Right renal pelvis (tissue), 4 donors: Measurements from ENCODE around the gene PTK6. TPM values are rescaled to one million over a fixed set of nuclear protein-coding genes. Genes with fewer than 3 reads are reported as not detected.
"Not testable (repeated sequence)": the region's sequence is repeated elsewhere in the genome, so short reads cannot be mapped to it uniquely, and the experiment has no call there.

Experiments
- DNase-seq, 4 donors: peaks; one replicate each; pipeline ENCODE4 v3.0.0-alpha.2; 2013; ENCODE audit warnings: low read depth in 4 of 4, low spot score in 3 of 4, missing footprints in 1 of 4
- polyA plus RNA-seq, 4 donors: library from polyadenylated mRNA; unstranded; fragments of 120-200 nt; gene quantifications; one replicate each; pipeline ENCODE4 v1.2.1, GENCODE V29; 2013; ENCODE audit not compliant: insufficient read length in 4 of 4

Gene PTK6
- polyA plus RNA-seq, 4 donors, result 0.44 to 1.1 (median 0.81) TPM

DNA sequence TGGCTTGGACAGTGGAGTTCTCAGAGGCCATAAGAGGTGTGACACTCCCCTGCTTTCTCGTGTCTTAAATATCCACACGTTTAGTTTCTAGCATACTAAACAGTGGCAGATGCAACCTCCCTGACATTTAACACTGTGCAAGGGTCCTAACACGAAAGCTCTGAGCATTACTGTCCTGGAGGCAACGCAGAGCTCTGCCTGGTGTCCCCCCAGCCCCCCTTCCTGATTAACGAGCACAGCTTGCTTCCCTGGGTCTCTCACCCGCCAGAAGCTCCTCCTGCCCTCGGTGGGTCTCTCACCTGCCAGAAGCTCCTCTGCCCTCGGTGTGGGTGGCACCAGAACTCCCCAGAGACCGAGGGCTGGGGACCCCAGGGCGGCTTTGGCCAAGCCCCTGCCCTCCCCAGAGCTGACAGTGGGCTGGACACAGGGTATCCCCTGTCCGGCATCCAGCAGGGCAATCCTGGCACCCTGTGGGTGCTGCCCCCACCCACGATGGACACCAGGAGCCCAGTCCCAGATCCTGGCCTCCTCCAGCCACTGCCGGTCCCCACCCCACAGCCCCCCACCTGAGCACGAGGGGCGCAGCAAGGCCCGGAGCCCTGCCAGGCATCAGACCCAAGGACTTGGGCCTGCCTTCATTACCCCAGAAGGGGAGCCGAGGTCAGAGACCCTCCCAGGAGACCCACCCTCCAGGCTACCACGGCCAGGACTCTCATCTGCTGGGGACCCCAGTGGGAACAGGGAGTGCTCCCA is 52.3 kb downstream of the PTK6 start:
- no peak for DNase-seq

DNA sequence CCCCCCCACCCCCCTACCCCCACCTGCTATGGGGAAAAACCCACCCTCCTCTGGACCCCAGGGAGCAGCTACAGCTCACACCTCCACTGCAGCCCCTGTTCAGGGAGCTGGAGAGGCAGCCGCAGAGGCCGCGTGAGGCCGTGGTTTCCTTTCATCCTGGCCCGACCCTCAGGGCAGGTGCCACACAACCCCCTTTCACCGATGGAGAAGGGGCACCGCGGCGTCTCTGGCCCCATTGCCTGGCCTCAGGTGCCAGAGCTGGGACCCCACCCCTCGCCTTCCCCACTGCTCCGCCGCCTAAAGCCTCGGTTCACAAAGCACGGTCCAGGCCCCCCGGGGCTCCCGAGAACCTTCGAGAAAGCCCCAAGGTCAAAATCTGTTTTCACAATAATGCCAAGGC is 52.9 kb downstream of the PTK6 start:
- DNase-seq, result no peak

DNA sequence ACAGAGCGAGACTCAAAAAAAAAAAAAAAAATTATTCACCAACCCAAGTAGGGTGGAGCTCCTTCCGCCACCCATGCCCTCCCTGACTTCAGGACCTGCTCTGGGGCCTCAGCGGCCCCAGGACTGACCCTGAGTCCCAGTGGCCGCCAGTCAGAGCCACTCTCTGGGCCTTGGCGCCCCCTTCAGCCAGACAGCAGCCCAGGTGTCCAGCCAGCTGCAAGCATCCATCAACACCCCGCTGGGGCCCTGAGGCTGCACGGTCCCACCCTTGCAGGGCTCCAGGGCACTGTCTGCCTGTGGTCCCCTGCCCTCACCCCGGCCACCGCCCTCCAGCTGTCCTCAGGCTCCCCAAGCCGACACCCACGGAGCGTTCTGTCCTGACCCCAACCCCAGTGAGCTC is 53.3 kb downstream of the PTK6 start:
- no peak for DNase-seq

DNA sequence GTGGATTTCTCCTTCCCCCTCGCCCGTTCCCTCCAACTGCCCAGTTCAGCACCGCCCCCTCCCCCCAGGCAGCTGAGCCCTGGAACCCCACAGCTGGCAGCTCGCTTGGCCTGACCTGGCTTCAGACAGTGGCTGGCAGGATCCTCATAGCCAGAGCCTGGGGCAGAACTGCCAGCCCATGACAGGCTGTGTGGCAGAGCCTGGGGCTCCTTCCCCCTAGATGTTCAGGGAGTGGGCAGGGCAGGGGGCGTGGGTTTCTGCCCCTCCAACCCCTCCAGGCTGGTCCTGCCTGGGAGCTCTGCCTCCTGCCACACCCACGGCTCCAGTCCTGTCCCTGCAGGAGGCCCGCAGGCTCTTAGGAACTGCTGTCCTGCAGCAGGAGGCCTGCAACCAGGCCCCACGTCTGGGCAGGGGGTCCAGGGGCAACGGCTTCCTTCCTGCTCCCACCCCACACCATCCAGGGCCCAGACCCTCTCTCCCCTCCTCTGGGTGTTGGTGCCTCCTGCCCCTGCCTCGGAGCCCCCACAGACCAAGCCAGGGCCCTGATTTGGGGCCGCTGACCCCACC is 55.1 kb downstream of the PTK6 start:
- DNase-seq, result no peak

DNA sequence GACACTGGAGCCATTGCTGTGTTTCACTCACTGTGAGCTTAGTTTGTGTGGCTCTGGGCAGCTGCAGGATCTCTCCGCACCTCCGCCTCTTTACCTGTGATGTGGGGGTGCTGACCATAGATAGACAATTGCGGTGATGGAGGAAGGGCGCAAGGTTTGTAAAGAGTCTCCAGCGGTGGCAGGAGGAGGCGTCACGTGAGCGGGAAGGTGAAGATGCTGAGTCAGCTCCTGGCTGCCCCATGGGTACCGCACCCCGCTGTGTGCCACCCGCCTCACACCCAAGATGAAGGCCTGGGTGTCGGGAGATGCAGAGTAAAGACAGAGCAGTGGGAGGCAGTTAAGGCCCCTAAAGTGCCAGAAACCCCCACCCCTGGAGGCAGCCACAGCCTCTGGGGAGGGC is 55.7 kb downstream of the PTK6 start:
- DNase-seq, result no peak

DNA sequence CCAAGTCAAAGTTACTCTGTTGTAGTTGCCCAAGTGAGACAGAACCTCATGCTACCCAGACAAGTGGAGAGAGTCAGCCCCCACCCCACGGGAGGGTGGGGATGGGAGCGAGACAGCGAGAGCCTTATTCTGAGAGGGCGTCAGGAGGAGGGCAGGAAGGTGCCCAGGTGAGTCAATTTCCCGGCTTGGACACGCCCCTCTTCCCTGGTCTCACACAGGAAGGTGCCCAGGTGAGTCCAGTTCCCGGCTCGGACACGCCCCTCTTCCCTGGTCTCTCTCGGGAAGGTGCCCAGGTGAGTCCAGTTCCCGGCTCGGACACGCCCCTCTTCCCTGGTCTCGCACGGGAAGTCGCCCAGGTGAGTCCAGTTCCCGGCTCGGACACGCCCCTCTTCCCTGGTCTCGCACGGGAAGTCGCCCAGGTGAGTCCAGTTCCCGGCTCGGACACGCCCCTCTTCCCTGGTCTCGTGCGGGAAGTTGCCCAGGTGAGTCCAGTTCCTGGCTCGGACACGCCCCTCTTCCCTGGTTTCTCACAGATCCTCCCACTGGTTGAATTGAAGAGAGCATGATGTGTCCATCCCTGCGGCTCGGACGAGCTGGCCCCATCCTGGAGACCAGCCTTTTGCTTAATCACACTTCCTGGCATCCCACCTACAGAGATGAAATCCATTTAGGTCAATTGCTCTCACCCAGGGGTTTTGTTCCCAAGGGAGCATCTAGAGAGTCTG is 57.3 kb downstream of the PTK6 start:
- not testable (repeated sequence) for DNase-seq

DNA sequence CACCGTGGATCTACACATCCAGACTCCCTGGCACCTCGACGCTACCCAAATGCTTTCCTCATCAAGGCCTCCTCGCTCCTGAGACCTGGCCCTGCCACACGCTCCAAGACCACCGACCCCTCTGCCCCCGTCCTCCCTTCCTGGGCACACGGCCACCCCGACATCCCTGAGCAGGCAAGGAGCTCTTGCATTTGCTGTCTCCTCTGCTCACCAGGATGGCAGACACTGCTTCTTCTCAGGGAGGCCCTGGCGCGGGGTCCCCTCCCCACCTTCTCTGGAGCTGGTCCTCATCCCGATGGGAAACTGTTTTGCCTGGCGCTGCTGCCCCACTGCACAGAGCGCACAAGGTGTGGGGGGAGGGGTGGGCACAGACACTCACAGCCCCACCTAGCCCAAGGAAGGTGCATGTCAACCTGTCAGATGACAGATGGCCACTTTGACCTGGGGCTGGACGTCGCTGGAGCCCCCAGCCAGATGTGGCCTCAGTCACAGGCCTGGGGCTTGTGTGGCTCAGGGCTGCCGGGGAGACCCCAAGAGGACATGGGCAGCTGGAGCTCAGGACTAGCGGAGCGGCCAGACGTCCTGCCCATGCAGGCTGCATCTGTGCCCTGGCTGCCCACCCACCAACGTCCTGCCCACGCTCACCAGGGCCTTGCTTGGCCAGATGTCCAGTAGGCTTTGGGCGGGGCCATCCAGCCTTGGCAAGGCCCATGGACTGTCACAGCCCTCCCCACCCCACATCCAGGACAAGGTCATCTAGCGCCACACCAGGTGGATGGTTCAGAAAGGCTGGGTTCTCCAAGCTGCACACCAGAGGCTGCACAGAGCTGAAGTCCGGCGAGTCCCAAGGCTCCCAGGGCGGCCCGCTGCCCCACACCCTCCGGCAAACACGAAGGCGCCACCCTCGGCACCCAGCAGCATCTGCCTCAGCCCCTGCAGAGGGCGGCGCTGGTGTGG is 58.6 kb downstream of the PTK6 start:
- no peak for DNase-seq

Other genes starting within 250 kb of the PTK6 start
- under 1 TPM; 0.67 to 0.97 (median 0.78) TPM for gene COL20A1, start 244.2 kb downstream of the PTK6 start, polyA plus RNA-seq
- 10 to 100 TPM in 3 of 4 donors, 1 to 10 TPM in 1; 6.1 to 14.7 (median 12.7) TPM for gene CHRNA4, start 176.0 kb downstream of the PTK6 start, polyA plus RNA-seq
- 1 to 10 TPM; 4.9 to 9.0 (median 5.1) TPM for gene KCNQ2, start 64.7 kb downstream of the PTK6 start, polyA plus RNA-seq
- gene EEF1A2, start 38.3 kb downstream of the PTK6 start, polyA plus RNA-seq, result 1 to 10 TPM in 3 of 4 donors, under 1 TPM in 1; 0.56 to 3.8 (median 1.4) TPM
- gene PPDPF, start 16.6 kb downstream of the PTK6 start, polyA plus RNA-seq, result 100 to 1,000 TPM; 159 to 425 (median 233) TPM
- under 1 TPM in 3 of 4 donors, not detected in 1; 0.17 to 0.31 (median 0.24) TPM for gene SRMS, start 10.4 kb upstream of the PTK6 start, polyA plus RNA-seq
- 1 to 10 TPM in 3 of 4 donors, under 1 TPM in 1; 0.90 to 2.1 (median 1.1) TPM for gene FNDC11, start 16.8 kb upstream of the PTK6 start, polyA plus RNA-seq
- gene HELZ2, start 36.9 kb upstream of the PTK6 start, polyA plus RNA-seq, result 10 to 100 TPM; 10.1 to 15.3 (median 11.2) TPM
- gene GMEB2, start 89.7 kb upstream of the PTK6 start, polyA plus RNA-seq, result 10 to 100 TPM in 3 of 4 donors, 1 to 10 TPM in 1; 9.4 to 12.7 (median 10.7) TPM
- 10 to 100 TPM; 23.5 to 39.7 (median 29.3) TPM for gene STMN3, start 116.0 kb upstream of the PTK6 start, polyA plus RNA-seq
- 10 to 100 TPM; 15.8 to 18.2 (median 17.6) TPM for gene RTEL1, start 120.9 kb upstream of the PTK6 start, polyA plus RNA-seq
- 1 to 10 TPM; 1.1 to 2.7 (median 1.6) TPM for gene TNFRSF6B, start 159.3 kb upstream of the PTK6 start, polyA plus RNA-seq
- 10 to 100 TPM; 29.9 to 41.3 (median 34.4) TPM for gene ARFRP1, start 170.6 kb upstream of the PTK6 start, polyA plus RNA-seq
- gene ZGPAT, start 170.7 kb upstream of the PTK6 start, polyA plus RNA-seq, result 10 to 100 TPM; 15.2 to 24.6 (median 18.0) TPM
- gene LIME1, start 199.3 kb upstream of the PTK6 start, polyA plus RNA-seq, result 10 to 100 TPM in 1 of 4 donors, 1 to 10 TPM in 3; 4.6 to 13.6 (median 7.3) TPM
- 100 to 1,000 TPM in 1 of 4 donors, 10 to 100 TPM in 3; 75.7 to 142 (median 80.1) TPM for gene SLC2A4RG, start 202.4 kb upstream of the PTK6 start, polyA plus RNA-seq